ENCODE measurements around the gene BCL7A.

- TF ChIP-seq CTCF (IDR thresholded peaks at IDR 0.05; ENCODE audit: low read depth, low read length, missing input control) (no peak), EGR1 (IDR thresholded peaks at IDR 0.05; ENCODE audit: low read depth in 2 of 2) (no peak), MAX (IDR thresholded peaks at IDR 0.05) (no peak), TAF1 (conservative IDR thresholded peaks at IDR 0.05) (no peak), FOXA1 (IDR thresholded peaks at IDR 0.05) (no peak), YY1 (IDR thresholded peaks at IDR 0.05) (no peak), SP1 (IDR thresholded peaks at IDR 0.05) (no peak), REST (IDR thresholded peaks at IDR 0.05) (no peak), HNF4A (conservative IDR thresholded peaks at IDR 0.05) (no peak), ZBTB33 (IDR thresholded peaks at IDR 0.05) (no peak), ATF3 (IDR thresholded peaks at IDR 0.05) (no peak)
These were observed 35.5 kb downstream of the BCL7A start for GRCh38 chr12:122057007-122057735.
